SKM-1 (cell line): ENCODE data around the gene SEMA4A.
A peak's percentile ranks its signal among the peaks of the same experiment; 100 is the strongest.
"Not testable (repeated sequence)": the region's sequence is repeated elsewhere in the genome, so short reads cannot be mapped to it uniquely, and the experiment has no call there.

ENCODE experiments used
- DNase-seq: peaks from one replicate; lab custom pipeline; 2025; ENCODE audit not compliant: unreplicated experiment; lab: John Stamatoyannopoulos, UW

SEMA4A gene

DNA sequence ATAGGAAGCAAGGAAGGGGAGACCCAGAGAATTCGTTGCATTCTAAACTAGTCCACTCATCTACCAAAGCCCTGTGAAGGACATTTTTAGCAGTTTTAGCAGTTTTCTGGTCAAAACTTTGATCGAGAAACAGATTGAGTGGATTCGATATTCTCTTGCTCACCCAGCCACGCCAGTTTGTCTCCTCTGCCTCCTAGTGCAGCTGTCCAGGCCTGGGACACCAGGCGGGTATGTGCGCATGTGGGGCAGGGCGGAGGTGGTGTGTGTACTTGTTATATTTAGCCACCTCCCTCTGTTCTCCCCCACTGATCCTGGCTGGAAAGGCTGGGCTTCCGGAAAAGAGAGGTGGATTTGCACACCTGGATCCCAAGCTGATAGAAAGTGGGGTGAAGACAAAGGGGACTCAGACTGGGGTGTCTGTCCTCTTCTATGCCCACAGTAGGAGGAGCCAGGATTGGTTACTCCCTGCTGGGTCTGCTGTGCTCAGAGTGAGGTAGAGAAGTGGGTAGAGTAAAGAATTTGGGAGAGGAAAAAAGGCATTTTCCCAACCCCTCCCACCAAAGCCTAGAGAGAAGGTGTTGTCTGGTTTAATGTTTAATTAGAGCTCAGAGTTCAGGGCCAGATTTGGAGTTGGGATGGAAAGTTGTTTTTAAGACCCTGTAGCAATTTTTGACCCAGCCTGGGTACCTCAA, 35.1 kb upstream of the SEMA4A start:
- no peak for DNase-seq

DNA sequence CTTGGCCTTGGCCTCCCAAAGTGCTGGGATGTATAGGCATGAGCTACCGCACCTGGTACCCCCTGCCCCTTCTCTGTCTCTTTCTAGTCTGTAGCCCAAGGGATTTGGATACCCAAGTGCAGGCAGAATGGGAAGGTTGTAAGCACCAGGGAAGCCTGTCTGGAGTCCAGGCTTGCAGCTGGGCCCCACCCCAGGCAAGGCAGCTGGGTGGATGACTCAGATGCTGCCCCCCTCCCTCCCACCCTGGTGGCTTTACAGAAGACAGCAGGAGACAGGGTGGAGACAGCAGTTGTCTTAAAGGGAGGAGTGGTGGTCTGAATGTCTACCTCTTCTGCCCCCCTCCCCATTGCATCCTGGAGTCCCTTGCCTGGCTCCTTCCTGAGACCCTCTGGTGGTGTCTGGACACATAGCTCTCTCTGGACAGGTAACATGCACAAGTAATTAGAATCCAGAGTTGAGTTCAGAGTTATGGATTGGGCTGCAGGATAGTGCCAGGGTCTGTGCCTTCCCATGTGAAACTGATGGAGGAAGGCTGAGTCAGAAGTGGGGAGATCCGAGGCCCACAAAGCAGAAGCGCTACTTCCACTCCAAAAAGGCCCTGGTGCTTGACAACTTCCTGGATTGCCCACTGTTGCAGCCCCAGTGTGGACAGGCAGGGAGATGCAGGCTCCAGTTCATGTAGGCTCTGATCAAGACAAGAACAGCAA, 33.7 kb upstream of the SEMA4A start:
- peak; percentile 84 for DNase-seq

DNA sequence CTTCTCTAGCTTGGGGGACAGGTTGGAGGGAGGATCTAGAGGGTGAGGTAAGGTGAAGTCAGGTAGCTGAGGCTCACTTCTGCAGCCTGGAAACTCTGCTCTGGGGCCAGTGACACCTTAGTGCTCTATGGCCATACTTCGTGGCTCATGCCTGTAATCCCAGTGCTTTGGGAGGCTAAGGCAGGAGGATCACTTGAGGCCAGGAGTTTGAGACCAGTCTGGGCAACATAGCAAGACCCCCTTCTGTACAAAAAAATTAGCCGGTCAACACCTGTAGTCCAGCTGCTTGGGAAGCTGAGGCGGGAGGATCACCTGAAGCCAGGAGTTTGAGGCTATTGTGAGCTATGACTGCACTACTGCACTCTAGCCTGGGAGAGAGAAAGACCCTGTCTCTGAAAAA, 33.1 kb upstream of the SEMA4A start:
- no peak for DNase-seq

DNA sequence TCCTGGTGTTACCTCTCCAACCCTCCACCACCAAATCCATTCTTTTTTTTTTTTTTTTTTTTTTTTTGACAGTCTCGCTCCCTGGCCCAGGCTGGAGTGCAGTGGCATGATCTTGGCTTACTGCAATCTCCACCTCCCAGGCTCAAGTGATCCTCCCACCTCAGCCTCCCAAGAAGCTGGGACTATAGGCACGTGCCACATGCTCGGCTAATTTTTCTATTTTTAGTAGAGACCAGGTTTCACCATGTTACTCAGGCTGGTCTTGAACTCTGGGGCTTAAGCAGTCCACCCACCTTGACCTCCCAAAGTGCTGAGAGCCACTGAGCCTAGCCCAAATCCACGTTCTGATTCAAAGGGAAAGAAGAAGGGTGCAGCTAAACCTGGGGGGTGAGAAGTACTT, 32.4 kb upstream of the SEMA4A start:
- DNase-seq: not testable (repeated sequence)

DNA sequence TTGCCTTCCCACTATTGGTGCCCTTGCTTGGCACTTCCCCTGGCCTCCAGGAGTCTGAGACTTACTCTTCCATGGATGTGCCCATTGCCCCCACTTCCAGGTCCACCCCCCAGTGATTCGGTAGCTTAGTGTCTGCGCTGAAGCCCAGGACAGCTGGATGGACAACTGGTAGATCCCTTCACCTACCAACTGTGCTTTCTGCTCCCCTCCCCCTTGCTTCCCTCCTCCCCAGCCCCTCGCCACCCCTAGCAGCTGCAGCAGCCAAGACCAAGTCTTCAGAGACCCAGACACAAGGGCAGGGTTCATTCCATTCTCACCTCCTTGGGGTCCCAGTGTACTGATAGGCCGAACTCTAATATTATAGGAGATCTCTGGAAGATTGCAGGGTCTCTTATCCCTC, 31.9 kb upstream of the SEMA4A start:
- no peak for DNase-seq

DNA sequence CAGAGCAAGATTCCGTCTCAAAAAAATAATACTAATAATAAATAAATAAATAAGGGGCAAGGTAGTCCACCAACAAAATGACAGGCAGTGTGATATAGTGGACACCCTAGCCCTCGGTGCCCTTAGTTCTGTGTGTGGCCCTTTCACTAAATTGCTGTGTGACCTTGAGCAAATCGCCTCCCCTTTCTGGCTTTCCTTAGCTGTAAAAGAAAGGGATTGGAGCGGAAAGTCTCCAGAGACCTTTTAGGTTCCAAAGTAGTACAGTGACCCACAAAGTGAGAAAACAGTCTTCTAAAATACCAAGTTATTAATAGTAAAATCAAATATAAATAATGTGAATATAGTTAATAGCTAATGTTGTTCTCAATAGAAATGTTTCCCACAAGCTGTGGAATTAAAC, 31.3 kb upstream of the SEMA4A start:
- DNase-seq: no peak

DNA sequence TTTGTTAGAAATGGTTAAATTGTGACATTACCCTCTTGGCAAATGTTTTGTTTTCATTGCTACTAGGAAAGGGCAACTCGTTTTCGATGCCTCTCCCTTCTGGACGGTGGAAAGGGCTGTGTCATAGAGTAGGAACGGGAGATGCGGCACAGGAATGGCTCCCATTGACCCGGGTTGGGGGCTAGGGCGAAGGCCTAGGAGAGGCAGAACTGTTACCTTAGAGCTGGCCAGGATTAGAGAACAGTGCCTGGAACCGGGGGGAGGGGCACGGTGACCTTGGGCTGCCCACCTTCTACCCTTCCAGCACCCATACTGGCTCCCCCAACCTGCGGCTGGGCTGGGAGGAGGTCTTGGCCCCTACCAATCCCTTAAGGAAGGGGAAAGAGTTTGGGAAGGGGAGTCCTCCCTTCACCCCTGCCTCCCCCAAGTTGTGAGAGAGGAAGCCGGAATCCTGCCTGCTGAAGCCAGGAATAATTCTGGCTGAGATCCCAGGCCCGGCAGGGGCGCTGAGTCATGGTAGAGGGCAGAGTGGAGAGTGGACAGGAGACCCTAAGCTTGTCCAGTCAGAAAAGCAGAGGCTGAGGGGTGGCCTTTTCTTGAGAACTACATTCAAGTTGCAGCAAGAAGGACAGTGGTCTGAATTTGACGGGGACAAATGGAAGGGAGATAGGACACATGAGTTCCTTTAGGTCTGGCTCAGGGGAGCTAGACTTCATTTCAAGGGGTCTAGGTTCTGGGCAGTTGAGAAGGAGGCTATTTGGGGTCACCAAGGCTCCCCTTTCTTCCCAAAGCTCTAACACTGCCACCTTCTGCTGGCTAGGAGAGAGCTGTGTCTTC, 30.6 kb upstream of the SEMA4A start:
- DNase-seq: no peak

DNA sequence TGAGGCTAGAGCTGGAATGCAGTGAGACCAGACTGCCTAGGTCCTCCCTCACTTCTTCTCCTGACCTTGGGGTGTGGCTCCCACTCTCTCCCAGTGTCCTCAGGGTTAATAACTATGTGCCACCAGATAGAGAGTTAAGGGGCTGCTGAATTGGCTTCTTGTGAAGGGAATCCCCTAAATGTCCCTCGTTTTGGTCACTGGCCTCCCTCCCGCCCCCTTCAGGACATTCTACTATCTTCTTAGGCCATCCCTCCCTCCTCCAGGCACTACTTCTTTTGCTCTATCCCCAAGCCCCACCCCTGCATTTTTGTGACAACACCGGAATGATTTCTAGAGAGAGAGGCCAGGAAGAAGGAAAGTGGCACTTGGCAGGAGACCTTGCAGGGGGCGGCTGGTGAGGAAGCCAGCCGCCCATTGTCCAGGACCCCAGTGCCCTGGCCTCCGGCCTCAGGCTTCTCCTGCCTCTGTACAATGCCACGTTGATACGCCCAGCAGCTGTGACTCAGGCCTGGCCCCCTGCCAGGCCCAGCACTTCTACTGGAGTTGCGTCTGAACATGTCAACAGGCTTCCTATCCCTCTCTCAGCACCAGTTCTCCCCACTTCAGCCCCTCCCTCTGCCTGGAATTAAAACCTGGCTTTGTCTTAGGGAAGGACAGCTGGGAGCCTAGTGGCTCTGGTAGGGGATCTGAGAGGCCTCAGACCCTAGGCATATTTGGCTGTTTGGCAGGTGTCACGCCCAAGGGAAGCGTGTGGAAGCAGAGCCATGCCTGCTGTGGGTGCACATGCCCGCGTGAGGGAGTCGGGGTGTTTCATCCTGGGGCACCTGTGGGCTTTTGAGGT, 29.8 kb upstream of the SEMA4A start:
- DNase-seq: peak; percentile 84

DNA sequence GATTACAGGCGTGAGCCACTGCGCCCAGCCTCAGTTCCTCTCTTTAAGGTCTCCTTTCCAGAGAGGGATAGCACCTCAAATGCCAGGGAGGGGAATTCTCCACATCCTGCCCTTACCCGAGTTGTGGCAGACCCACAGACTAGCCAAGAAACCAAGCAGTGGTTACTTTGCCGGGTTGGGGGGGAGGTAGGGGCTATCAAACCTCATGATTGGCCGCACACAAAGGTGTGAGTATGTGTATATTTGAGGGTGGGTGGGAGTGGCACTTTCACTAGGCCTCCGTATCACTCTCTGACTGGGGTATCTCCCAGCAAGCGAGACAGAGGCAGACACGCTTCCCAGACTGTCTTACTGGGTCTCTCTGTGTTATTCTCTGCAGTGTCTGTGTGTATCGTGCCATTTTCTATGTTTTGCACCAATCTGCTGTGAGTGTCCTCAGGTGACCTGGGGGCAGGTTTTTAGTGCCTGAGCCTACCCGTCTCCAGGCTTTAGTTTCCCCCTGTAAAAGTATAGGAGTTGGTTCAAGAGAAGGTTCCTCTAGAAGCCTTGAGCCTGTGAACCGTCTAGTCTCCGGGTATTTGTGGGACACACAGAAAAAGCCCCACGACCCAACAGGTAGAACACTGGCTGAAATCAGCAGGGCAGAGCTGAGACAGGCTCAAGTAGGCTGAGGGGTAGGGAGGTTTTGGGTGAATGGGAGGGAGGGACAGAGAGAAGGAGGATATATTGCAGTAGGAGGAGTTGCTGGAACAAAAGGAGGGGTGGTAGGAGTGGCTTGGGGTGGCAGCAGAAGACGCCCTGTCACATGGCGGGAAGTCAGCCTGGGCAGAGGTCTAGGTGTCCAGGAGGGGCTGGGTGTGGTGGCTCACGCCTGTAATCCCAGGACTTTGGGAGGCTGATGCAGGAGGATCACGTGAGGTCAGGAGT, 28.6 kb upstream of the SEMA4A start:
- no peak for DNase-seq

DNA sequence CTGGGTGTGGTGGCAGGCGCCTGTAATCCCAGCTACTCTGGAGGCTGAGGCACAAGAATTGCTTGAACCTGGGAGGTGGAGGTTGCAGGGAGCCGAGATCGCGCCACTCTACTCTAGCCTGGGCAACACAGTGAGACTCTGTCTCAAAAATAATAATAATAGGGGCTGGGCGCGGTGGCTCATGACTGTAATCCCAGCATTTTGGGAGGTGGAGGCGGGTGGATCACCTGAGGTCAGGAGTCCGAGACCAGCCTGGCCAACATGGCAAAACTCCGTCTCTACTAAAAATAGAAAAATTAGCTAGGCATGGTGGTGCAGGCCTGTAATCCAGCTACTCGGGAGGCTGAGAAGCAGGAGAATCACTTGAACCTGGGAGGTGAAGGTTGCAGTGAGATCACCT, 27.8 kb upstream of the SEMA4A start:
- DNase-seq: not testable (repeated sequence)

DNA sequence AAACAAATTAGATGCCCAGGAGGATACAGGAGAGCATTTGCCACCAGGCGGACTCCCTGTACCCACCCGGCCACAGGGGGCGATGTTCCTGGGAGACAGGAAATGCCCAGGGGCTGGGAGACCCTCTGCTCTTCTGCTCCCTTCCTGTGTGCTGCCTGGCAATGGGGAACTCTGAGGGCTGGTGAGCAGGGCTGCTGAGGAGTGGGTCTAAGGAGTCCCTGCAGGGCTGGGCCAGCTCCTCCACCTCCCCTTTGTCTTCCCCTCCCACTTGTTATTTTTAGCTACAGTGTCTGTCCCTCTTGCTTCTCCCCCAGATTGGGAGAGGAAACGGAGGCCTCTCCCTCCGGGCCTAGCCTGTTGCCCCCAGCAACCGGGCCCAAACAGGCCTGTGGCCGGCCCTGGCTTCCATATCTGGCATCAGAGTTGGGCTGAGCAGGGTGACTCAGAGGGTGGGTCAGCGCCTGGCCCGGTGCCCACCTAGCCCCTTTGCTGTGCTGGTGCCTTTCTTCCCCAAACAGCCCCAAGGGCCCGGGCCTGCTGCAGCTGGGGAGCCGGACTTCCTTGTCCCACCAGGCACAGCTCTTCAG, 27.2 kb upstream of the SEMA4A start:
- DNase-seq: peak; percentile 92

DNA sequence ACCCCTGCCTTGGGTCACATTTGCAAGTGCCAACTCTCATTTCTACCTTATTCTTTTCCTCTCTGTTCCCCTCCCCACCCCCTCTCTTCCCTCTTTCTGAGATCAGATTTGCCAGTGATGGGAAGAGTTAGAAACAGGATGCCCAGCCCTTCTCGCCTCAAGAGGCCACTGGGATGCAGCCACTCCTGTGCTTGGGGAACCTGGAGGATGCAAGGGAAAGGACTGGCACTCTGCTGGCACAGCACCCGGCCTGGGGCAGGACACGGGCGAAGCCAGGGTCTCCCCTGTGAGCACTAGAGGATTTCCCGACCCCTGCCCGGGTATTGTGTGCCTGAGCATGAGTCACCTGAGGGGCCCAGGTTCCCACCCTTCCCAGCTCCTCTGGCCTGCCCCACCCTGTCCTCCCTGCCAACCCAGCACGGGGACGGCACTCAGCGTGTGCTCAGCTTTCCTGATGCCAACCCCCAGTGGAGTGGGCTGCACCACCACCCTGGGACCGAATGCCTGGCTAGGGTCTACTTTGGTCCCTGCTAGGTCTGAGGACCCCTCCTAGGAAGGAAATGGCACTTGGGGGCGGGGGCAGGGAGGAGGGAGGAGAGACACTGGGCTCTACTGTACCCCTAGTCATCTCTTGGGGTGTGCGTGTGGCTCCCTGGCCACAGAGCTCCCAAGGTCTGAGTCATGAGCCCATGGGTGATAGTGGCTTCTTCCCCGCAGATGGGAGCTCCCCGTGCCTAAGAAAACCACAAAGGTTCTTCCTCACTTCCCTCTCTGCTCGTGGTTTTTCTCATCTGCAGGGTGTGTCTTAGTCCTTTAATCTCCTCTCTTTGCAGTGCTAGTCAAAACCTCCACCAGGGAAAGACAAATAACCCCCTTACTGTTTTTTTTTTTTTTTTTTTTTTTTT, 26.5 kb upstream of the SEMA4A start:
- DNase-seq: peak; percentile 96

DNA sequence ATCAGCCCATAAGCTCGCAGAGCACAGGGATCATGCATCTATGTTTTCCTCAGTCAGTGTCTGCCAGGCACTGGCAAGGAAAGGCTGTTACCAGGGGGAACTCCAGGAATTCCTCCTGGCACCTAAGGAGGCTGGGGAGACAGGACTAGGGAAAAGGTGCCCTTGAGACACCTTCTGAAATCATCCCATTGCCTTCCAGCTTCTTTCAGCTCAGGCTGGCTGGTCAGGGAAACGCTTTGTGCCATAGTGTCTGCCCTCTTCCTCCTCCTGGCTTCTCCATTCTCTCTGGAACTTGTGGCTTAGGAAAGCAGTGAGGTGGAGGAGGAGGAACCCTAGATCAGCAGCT, 25.1 kb upstream of the SEMA4A start:
- DNase-seq: no peak

DNA sequence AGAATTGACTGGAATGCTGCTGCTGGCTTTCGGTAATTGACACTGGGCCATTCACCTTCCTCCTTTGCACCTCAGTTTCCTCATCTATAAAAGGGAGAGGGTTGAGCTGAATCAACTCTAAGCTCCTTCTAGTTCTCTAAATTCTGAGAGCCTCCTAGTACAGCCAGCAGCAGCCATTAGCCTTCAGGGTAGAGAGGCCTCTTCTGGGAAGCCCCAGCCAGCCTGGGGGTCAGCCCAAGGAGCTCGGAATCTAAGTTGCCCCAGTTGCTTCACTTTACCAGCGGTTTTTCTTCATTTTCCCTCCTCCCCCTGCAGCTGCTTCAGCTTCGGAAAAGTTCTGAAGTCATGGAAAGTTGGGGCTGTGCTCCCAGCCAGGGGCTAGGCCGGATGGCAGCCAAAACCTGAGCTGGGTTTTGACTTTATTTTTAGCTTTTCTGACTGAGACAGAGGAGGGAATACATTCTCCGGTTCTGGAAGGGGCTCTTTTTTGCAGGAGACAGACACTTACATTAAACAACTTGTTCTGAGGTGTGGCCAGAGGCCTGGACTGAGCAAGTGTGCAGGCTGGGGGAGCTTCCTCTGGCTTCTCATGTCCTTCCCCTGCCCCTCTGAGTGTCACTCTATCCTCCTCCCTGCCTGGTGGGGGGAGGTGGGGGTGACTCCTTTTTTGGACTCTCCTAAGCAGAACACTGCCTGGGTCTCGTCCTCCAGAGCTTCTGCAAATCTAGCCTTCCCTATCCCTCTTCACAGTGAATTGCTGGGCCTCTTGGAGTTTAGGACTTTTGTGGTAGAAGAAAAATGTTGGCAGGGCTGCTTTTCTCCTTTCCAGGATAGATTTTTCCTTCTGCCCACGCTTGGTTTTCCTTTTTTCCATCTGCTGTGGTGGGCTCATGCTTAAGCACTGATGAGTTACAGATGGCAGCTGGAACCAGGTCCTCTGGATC, 24.5 kb upstream of the SEMA4A start:
- DNase-seq: peak; percentile 64

DNA sequence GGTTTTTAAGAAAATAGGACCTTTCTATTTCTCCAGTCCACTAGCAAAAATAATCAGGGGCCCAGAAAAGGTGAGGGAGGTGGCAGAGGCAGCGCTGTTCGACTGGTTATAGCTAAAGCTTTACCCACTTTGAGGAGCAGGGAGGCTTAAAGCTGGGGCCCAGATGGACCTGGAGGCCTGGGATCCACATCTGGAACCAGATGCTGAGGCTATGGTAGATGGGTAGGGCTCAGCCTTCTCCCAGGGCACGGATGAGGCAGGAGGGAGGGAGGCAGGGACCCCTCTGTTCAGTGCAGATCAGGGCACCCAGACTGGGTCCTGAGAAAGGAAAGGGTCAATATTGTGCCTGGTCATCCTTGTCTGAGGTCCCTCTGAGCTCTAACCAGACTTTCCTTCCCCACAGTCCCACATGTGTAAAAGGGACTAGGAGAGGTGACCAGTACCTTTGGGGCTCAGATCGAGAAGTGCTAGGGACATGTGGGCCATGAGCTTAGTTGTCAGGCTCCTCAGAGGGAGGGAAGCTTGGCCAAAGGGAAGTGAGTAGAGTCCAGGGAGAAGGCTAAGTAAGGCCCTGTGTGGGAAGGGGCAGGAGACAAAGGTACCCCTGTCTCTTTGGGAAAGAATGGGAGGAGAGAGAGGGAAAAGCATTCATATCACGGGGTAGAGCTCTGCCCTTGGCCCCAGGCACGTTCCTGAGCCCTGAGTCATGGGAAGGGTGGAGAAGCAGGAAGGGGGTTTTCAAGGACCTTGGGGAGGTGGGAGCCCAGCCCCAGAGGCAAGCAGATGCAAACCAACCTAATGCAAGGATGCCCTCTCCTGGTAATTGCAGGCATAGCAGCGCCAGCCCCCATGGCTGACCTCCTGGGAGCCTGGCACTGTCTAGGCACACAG, 23.5 kb upstream of the SEMA4A start:
- DNase-seq: peak; percentile 53

DNA sequence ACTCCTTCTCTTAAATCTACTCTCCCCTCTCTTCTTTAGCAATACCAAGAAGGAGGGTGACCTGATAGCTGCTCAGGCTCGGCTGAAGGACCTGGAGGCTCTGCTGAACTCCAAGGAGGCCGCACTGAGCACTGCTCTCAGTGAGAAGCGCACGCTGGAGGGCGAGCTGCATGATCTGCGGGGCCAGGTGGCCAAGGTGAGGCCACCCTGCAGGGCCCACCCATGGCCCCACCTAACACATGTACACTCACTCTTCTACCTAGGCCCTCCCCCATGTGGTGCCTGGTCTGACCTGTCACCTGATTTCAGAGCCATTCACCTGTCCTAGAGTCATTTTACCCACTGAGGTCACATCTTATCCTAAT, 22.8 kb upstream of the SEMA4A start:
- no peak for DNase-seq
